PC-3 (cell line): ENCODE data around the gene UBN2. TPM values are rescaled to one million over a fixed set of nuclear protein-coding genes. Genes with fewer than 3 reads are reported as not detected.

Experiments
- ATAC-seq: fragments of 200-7000 bp; cut with Tn5 transposase; 2 replicates; pipeline ENCODE4 v1.9.1; 2020; ENCODE audit warnings: mild to moderate bottlenecking, moderate library complexity
- BruUV-seq: library from RNA; stranded (reverse); fragments of 400-500 nt; replicated peaks from 2 replicates; lab custom pipeline; 2021; lab: Mats Ljungman, UMichigan
- CTCF ChIA-PET: fragments of 300-600 bp; sonication (Branson Sonifier 250); formaldehyde crosslinking; loops from one replicate; lab custom pipeline; 2022; ENCODE audit warnings: antibody characterized with exemption; lab: Charles Lee
- POLR2A ChIA-PET: fragments of 300-600 bp; sonication (Branson Sonifier 250); formaldehyde crosslinking; loops from one replicate; lab custom pipeline; 2022; ENCODE audit warnings: antibody characterized with exemption; ENCODE audit not compliant: unreplicated experiment; lab: Charles Lee
- DNase-seq: peaks from one replicate; pipeline ENCODE4 v3.0.0-alpha.2; 2015
- H2AFZ ChIP-seq: fragments of 300-600 bp; sonication (generic); 2 replicates; pipeline ENCODE4 v1.6.0; 2016; ENCODE audit warnings: antibody characterized with exemption, low read length
- H3F3A ChIP-seq: fragments of 300-600 bp; sonication (generic); one replicate; pipeline ENCODE4 v1.6.0; 2017; ENCODE audit warnings: antibody characterized with exemption, low read length, control low read depth, mild to moderate bottlenecking; ENCODE audit not compliant: unreplicated experiment
- H3K27ac ChIP-seq: fragments of 300-600 bp; sonication (generic); 2 replicates; pipeline ENCODE4 v1.5.1; 2016; ENCODE audit warnings: mild to moderate bottlenecking, low read length
- H3K27me3 ChIP-seq: fragments of 300-600 bp; sonication (generic); 2 replicates; pipeline ENCODE4 v1.6.1; 2016; ENCODE audit warnings: low read length, mixed read lengths
- H3K36me3 ChIP-seq: fragments of 300-600 bp; sonication (generic); 2 replicates; pipeline ENCODE4 v1.6.1; 2016; ENCODE audit warnings: low read depth, mixed run types, low read length, mixed read lengths
- H3K4me1 ChIP-seq: fragments of 300-600 bp; sonication (generic); 2 replicates; pipeline ENCODE4 v1.5.1; 2016; ENCODE audit warnings: low read length; ENCODE audit not compliant: insufficient read depth
- H3K4me2 ChIP-seq: fragments of 300-600 bp; sonication (generic); 2 replicates; pipeline ENCODE4 v1.6.0; 2016; ENCODE audit warnings: low read length
- H3K4me3 ChIP-seq: fragments of 300-600 bp; sonication (generic); 2 replicates; pipeline ENCODE4 v1.5.1; 2016; ENCODE audit warnings: mild to moderate bottlenecking, low read length, mixed read lengths
- H3K79me2 ChIP-seq: fragments of 300-600 bp; sonication (generic); 2 replicates; pipeline ENCODE4 v1.6.1; 2017; ENCODE audit warnings: low read length, mixed read lengths
- H3K9ac ChIP-seq: fragments of 300-600 bp; sonication (generic); 2 replicates; pipeline ENCODE4 v1.6.0; 2016; ENCODE audit warnings: mild to moderate bottlenecking, low read length
- H3K9me2 ChIP-seq: fragments of 300-600 bp; sonication (generic); replicated peaks from 2 replicates; pipeline ENCODE4 v1.6.1; 2016; ENCODE audit warnings: mixed run types, low read length, mixed read lengths
- H3K9me3 ChIP-seq: fragments of 300-600 bp; sonication (generic); 2 replicates; pipeline ENCODE4 v1.6.1; 2016; ENCODE audit warnings: low read length, mixed read lengths
- H4K20me1 ChIP-seq: fragments of 300-600 bp; sonication (generic); 2 replicates; pipeline ENCODE4 v1.6.1; 2016; ENCODE audit warnings: low read length, mixed read lengths
- EZH2 ChIP-seq: fragments of 300-600 bp; sonication (generic); IDR thresholded peaks from one replicate; pipeline ENCODE4 v1.6.1; 2017; ENCODE audit warnings: antibody characterized with exemption, mild to moderate bottlenecking, low read length; ENCODE audit not compliant: unreplicated experiment
- EZH2phosphoT487 ChIP-seq: fragments of 300-600 bp; sonication (generic); IDR thresholded peaks from 2 replicates; pipeline ENCODE4 v1.6.1; 2018; ENCODE audit warnings: mild to moderate bottlenecking, antibody characterized with exemption, low read length, borderline replicate concordance
- intact Hi-C: fragments of 100-400 bp; cut with micrococcal nuclease; formaldehyde crosslinking; loops from 2 replicates; pipeline ENCODE4 v1.9.0; 2023
- total RNA-seq: library from RNA; depleted of rRNA; stranded (reverse); fragments of >200 nt; gene quantifications from 2 replicates; pipeline ENCODE4 v1.2.3, GENCODE V29; 2014
- TF ChIP-seq, protein P1 (sequence below): fragments of 300-600 bp; sonication (generic); conservative IDR thresholded peaks from 2 replicates; pipeline ENCODE4 v1.5.1; 2017; ENCODE audit warnings: antibody characterized with exemption, low read depth, mild to moderate bottlenecking, low read length

The UBN2 gene
- total RNA-seq, 1 experiment from 2014 or later: 2.2 TPM

DNA sequence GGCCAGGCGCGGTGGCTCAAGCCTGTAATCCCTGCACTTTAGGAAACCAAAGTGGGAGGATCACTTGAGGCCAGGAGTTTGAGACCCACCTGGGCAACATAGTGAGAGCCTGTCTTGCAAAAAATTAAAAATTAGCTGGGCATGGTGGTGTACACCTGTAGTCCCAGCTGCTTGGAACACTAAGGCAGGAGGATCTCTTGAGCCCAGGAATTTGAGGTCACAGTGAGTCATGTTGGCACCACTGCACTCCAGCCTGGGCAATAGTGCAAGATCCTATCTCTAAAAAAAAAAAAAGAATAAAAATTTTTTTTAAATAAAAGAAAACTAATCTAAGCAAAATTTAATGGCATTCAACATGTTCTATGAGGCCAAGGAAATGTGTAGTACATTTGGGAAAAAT, 44.9 kb upstream of the UBN2 start:
- Histone ChIP-seq H3K79me2 (no peaks in the 10 kb centered on the region), H3K9me2 (no peaks in the 10 kb centered on the region), H3K27me3 (no peaks in the 10 kb centered on the region), H3F3A (peaks cover 2% of the 10 kb centered on the region), H3K4me3 (no peak overlapping the region), H3K9ac (no peak overlapping the region), H3K9me3 (no peaks in the 10 kb centered on the region), H3K27ac (no peak overlapping the region), H4K20me1 (no peaks in the 10 kb centered on the region), H2AFZ (no peak overlapping the region), H3K4me1 (peaks cover 9% of the 10 kb centered on the region), H3K36me3 (0 out of 2 replicates have a peak, but pooled peaks cover 5% of the 10 kb centered on the region), H3K4me2 (no peak overlapping the region)
- no TSS peak for BruUV-seq
- CTCF ChIA-PET: no interaction called here
- DNase-seq (no peak), ATAC-seq (no peak)
- TF ChIP-seq EZH2phosphoT487 (no peak), EZH2 (no peak)
- TF ChIP-seq, protein P1, sequence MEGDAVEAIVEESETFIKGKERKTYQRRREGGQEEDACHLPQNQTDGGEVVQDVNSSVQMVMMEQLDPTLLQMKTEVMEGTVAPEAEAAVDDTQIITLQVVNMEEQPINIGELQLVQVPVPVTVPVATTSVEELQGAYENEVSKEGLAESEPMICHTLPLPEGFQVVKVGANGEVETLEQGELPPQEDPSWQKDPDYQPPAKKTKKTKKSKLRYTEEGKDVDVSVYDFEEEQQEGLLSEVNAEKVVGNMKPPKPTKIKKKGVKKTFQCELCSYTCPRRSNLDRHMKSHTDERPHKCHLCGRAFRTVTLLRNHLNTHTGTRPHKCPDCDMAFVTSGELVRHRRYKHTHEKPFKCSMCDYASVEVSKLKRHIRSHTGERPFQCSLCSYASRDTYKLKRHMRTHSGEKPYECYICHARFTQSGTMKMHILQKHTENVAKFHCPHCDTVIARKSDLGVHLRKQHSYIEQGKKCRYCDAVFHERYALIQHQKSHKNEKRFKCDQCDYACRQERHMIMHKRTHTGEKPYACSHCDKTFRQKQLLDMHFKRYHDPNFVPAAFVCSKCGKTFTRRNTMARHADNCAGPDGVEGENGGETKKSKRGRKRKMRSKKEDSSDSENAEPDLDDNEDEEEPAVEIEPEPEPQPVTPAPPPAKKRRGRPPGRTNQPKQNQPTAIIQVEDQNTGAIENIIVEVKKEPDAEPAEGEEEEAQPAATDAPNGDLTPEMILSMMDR: no peak
- intact Hi-C loops: no loop called here
- POLR2A ChIA-PET: no interaction called here

DNA sequence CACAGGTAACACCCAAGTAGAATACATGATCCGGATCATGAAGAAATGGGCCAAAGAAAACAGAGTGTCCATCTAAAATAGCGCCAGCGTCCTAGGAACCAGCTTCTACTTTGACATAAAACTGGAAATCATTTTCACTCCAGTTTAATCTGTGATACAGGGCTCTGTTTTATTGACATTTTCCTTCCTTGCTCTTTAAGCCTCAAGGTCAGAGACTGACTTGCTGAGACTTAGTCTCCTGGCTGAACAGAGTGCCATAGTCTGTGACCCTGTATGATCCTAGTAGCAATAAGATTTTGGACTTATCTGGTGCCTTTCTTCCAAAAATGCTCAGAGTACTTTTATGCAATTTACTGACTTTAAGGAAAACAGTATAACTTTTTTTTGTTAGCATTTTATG, 41.7 kb upstream of the UBN2 start:
- BruUV-seq: no TSS peak

More for the DNA sequence above, 41.7 kb upstream of the UBN2 start:
- Histone ChIP-seq H3K36me3 (0 out of 2 replicates have a peak, but pooled peaks cover under 1% of the 10 kb centered on the region), H3K4me1 (no peaks in the 10 kb centered on the region; the same call in 1 of the 2 replicates), H3K79me2 (no peaks in the 10 kb centered on the region), H3K27ac (no peak overlapping the region), H3K9me3 (no peaks in the 10 kb centered on the region), H3K27me3 (no peaks in the 10 kb centered on the region), H3K4me3 (no peak overlapping the region), H3K9me2 (no peaks in the 10 kb centered on the region), H4K20me1 (no peaks in the 10 kb centered on the region), H3K9ac (no peak overlapping the region), H3K4me2 (no peak overlapping the region), H3F3A (no peaks in the 10 kb centered on the region), H2AFZ (no peak overlapping the region)
- DNase-seq (no peak), ATAC-seq (no peak)
- intact Hi-C loops: no loop called here
- ChIA-PET CTCF (no interaction called here), POLR2A (no interaction called here)
- TF ChIP-seq EZH2phosphoT487: no peak
- TF ChIP-seq, protein P1: no peak
